Cerebellar nuclear complex (tissue), 1 donor: ENCODE measurements around the gene CDC42EP5.
"Not testable (repeated sequence)": the region's sequence is repeated elsewhere in the genome, so short reads cannot be mapped to it uniquely, and the experiment has no call there.

Experiments
- DNase-seq, 2 experiments: peaks; one replicate each; lab custom pipeline; 2025; lab: John Stamatoyannopoulos, UW

CDC42EP5 gene

GRCh38 chr19:54489341-54489740, 16.2 kb upstream of the CDC42EP5 start:
- no peak for DNase-seq

- DNase-seq = no peak
Measured at GRCh38 chr19:54485851-54486250, 12.8 kb upstream of the CDC42EP5 start.

- no peak for DNase-seq
Measured at GRCh38 chr19:54484451-54484850, 11.4 kb upstream of the CDC42EP5 start.

- no peak for DNase-seq
Measured at GRCh38 chr19:54482889-54483288, 9.8 kb upstream of the CDC42EP5 start.

GRCh38 chr19:54481326-54481930, 8.3 kb upstream of the CDC42EP5 start:
- no peak for DNase-seq

- no peak for DNase-seq
Measured at GRCh38 chr19:54480051-54480450, 7.0 kb upstream of the CDC42EP5 start.

- DNase-seq = no peak
Measured at GRCh38 chr19:54478677-54479266, 5.7 kb upstream of the CDC42EP5 start.

- no peak for DNase-seq
Measured at GRCh38 chr19:54477650-54478049, 4.6 kb upstream of the CDC42EP5 start.

GRCh38 chr19:54475706-54476105, 2.6 kb upstream of the CDC42EP5 start:
- no peak for DNase-seq

GRCh38 chr19:54473892-54474372, 836 bp upstream of the CDC42EP5 start:
- no peak for DNase-seq

- no peak for DNase-seq
Measured at GRCh38 chr19:54470991-54471782, 1.9 kb downstream of the CDC42EP5 start.

GRCh38 chr19:54470276-54470887, 2.7 kb downstream of the CDC42EP5 start:
- DNase-seq = no peak

GRCh38 chr19:54469496-54469934, 3.6 kb downstream of the CDC42EP5 start:
- DNase-seq = no peak

GRCh38 chr19:54466110-54466480, 7.0 kb downstream of the CDC42EP5 start:
- DNase-seq = not testable (repeated sequence)

- DNase-seq = no peak
Measured at GRCh38 chr19:54465426-54466109, 7.5 kb downstream of the CDC42EP5 start.

GRCh38 chr19:54464630-54465425, 8.3 kb downstream of the CDC42EP5 start:
- peak in 1 of 2 experiments; percentile 59 for DNase-seq

- DNase-seq = peak; percentile 38 to 44
Measured at GRCh38 chr19:54464044-54464629, 9.0 kb downstream of the CDC42EP5 start.

- DNase-seq = peak; percentile 61 to 70
Measured at GRCh38 chr19:54463531-54464043, 9.5 kb downstream of the CDC42EP5 start, which contains the start of gene LENG9. LENG9 (minus strand) TSS chr19:54463778; CDS start chr19:54463526, 252 bp downstream.

- DNase-seq = no peak
Measured at GRCh38 chr19:54462655-54463530, 10.2 kb downstream of the CDC42EP5 start.
